Upper lobe of right lung (tissue), 1 donor: ENCODE data around the gene ARL8A. TPM values are rescaled to one million over a fixed set of nuclear protein-coding genes. Genes with fewer than 3 reads are reported as not detected.
A peak's percentile ranks its signal among the peaks of the same experiment; 100 is the strongest.

Experiments
- ATAC-seq: fragments of 200-7000 bp; cut with Tn5 transposase; one replicate; pipeline ENCODE4 v1.9.1; 2020; ENCODE audit warnings: mild to moderate bottlenecking, moderate library complexity
- DNase-seq: peaks from one replicate; pipeline ENCODE4 v3.0.0-alpha.2; 2020
- H3K27ac ChIP-seq: fragments of 200-600 bp; one replicate; pipeline ENCODE4 v1.8.0; 2022
- H3K27me3 ChIP-seq: fragments of 200-600 bp; one replicate; pipeline ENCODE4 v1.8.0; 2022; ENCODE audit warnings: mild to moderate bottlenecking
- H3K36me3 ChIP-seq: fragments of 200-600 bp; one replicate; pipeline ENCODE4 v1.8.0; 2022
- H3K4me1 ChIP-seq: fragments of 200-600 bp; one replicate; pipeline ENCODE4 v1.8.0; 2022
- H3K4me3 ChIP-seq: fragments of 200-600 bp; one replicate; pipeline ENCODE4 v1.8.0; 2022; ENCODE audit warnings: mild to moderate bottlenecking
- H3K9me3 ChIP-seq: fragments of 200-600 bp; one replicate; pipeline ENCODE4 v1.8.0; 2022
- intact Hi-C: fragments of 100-400 bp; cut with DNase I; formaldehyde crosslinking; loops from one replicate; pipeline ENCODE4 v1.11.0; 2022
- total RNA-seq: library from RNA; stranded (reverse); fragmentation: NEBNext Ultra II Directional; extraction: Animal tissue kit (Norgen Biotek cat#: 25700); gene quantifications from one replicate; pipeline ENCODE4 v1.2.1, GENCODE V29; 2021
- TF ChIP-seq, protein P1 (sequence below): fragments of 200-600 bp; IDR thresholded peaks from one replicate; pipeline ENCODE4 v1.8.0; 2022; ENCODE audit warnings: antibody characterized with exemption
- donor health status: DM: no; HTN: yes; CAD: no; lungs with severe emphysema.

Gene ARL8A
- total RNA-seq, 1 donor from 2014 or later = 106 TPM

DNA sequence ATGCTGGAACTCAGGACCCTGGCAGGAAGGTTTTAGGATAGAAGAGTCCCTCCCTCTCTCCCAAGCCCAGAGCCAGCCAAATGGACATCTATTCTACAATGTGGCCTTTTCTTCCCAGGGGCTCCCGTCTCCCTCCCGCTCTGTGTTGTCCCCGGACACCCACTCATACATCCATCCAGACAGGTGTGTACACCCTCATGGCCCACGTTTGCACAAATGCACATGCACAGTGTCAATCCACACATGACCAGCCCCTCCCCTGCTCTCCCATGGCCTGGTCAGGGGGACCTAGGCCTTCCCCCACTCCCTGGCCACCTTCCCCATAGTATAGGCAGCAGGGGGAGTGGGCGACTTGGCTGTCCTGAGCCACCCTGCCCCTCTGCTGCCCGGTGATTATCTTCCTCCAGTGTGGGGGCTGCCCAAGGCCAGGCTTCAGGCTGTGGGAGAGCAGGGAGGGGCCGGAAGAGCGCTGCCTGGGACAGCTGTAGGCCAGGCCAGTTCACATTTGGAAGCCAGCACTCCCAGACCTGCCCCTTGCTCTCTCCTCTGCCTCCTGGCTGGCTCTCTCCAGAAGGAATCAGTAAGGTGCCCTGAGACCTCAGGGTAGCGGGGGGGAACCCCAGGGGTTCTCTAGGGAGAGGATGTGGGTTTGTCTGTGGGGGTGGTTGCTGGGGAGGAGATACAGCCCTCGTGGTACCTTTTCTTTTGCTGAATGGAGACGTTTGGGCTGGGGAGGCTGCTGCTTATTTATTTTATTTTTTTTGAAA, 19.9 kb upstream of the ARL8A start:
- intact Hi-C loops = no loop called here
- no peaks in the 10 kb centered on the region for H3K36me3 ChIP-seq
- no peak overlapping the region for H3K27ac ChIP-seq
- DNase-seq (peak; percentile 48), ATAC-seq (no peak)
- peaks cover 11% of the 10 kb centered on the region for H3K4me1 ChIP-seq
- H3K9me3 ChIP-seq = no peaks in the 10 kb centered on the region
- H3K4me3 ChIP-seq = no peak overlapping the region
- TF ChIP-seq, protein P1, sequence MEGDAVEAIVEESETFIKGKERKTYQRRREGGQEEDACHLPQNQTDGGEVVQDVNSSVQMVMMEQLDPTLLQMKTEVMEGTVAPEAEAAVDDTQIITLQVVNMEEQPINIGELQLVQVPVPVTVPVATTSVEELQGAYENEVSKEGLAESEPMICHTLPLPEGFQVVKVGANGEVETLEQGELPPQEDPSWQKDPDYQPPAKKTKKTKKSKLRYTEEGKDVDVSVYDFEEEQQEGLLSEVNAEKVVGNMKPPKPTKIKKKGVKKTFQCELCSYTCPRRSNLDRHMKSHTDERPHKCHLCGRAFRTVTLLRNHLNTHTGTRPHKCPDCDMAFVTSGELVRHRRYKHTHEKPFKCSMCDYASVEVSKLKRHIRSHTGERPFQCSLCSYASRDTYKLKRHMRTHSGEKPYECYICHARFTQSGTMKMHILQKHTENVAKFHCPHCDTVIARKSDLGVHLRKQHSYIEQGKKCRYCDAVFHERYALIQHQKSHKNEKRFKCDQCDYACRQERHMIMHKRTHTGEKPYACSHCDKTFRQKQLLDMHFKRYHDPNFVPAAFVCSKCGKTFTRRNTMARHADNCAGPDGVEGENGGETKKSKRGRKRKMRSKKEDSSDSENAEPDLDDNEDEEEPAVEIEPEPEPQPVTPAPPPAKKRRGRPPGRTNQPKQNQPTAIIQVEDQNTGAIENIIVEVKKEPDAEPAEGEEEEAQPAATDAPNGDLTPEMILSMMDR = no peak
- no peaks in the 10 kb centered on the region for H3K27me3 ChIP-seq

DNA sequence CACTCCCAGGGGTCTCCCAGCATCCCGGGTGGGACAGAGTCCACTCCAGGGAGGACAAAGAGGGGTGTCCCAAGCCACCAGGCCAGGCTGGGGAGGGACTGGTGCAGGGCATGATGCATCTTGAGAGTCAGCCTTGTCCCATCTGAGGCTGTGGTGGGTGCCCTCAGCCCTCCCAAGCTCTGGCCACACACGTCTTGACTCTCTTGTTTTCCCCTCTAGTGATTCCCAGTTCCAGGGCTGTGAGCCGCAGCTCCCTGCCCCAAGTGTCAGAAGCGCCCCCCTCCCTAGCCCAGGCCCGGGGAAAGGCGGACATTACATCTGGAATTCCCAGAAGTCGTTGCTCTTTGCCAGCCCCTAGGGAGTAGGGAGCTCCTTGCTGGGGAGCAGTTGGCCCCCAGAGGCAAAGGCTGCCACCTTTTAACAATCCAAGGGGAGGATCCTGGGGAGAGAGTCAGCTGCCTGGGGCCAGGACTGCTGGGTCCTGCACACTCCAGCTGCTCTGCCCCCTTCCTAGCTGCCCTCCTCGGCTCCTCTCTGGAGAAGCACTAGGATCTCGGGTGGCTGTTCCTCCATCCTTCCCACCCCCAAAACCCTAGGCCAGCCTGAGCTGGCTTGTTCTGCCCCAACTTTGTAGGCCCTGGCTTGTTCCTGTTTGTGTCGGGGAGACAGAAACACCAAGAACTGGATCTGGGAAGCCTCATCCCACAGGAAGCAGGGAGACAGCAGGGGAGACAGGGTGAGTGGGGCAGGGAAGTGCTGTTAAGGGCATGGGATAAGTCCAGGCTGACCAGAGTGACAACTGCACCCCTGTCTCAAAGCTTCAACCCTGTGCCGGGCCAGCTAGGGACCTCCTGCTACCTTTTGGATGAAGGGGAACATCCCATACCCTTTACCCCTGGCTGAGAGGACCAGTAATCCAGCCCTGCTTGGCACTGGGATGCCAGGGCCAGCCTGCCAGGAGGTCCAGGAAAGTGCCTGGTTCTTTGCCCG, 19.0 kb upstream of the ARL8A start:
- H3K9me3 ChIP-seq = no peaks in the 10 kb centered on the region
- no peak overlapping the region for H3K4me3 ChIP-seq
- DNase-seq (peak; percentile 46), ATAC-seq (no peak)
- H3K27me3 ChIP-seq = no peaks in the 10 kb centered on the region
- TF ChIP-seq, protein P1 = no peak
- H3K4me1 ChIP-seq = peaks cover 11% of the 10 kb centered on the region
- H3K27ac ChIP-seq = peak overlapping the region; percentile 58
- H3K36me3 ChIP-seq = no peaks in the 10 kb centered on the region
- intact Hi-C loops = no loop called here

DNA sequence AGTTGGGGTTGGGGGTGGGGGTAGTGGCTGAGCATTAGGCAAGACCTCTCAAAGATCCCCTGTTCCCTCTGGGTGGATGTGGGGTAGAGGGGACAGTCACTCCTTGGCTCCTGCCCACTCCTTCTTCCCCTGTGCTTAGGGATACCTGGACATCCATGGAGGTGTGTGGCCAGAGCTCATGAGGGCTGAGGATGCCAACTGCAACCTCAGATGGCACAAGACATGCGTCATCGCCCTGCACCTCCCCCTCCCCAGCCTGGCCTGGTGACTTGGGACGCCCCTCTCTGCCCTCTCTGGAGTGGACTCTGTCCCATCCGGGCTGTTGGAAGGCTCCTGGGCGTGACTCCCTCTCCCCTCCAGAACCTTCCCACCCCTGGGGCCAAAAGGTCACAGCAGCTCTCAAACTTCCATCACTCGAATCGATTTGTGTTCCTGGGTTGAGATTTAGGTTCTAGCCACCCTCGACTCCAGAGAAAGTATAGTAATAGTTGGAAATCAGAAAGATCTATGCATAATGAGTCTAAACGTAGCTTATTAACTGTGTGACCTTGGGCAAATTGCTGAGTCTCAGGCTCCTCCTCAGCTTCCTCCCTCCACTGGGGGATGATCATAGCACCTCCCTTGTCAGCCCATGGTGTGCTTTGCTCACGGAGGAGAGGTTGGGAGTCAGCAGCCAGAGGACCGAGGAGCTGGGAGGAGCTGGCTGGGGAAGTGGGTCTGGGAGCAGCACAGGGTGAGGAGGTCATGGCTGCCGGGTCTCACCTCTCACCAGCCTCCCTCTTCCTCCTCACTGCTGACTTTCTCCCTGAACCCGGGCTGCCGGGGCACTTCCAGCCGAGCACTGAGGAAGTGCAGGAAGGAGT, 18.1 kb upstream of the ARL8A start:
- Histone ChIP-seq H3K4me3 (no peak overlapping the region), H3K27ac (peak overlapping the region; percentile 58), H3K27me3 (no peaks in the 10 kb centered on the region), H3K4me1 (peaks cover 10% of the 10 kb centered on the region), H3K36me3 (no peaks in the 10 kb centered on the region), H3K9me3 (no peaks in the 10 kb centered on the region)
- ATAC-seq = no peak
- TF ChIP-seq, protein P1 = no peak
- intact Hi-C loops = no loop called here
- peak; percentile 61 for DNase-seq

DNA sequence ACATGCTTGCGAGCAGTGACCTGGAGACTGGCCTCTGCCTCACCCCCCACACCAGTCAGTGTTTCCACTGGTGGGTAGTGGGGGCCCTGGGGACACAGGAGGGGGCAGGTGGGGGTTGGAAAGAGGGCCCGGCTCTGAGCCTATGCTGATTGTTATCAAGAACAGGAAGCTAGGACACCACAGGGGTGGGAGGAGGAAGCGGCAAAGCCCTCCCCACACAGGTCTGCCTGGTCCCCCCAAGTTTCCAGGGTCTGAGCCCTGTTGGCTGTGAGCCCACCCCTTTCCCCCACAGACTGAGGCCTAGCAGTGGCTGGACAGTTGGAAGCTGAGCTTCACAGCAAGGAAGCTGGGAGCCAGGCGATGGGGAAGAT, 17.5 kb upstream of the ARL8A start:
- Histone ChIP-seq H3K27ac (peak overlapping the region; percentile 58), H3K4me1 (peaks cover 8% of the 10 kb centered on the region), H3K36me3 (no peaks in the 10 kb centered on the region), H3K4me3 (no peak overlapping the region), H3K27me3 (no peaks in the 10 kb centered on the region), H3K9me3 (no peaks in the 10 kb centered on the region)
- DNase-seq = peak; percentile 58
- TF ChIP-seq, protein P1 = no peak
- ATAC-seq = peak; percentile 7
- intact Hi-C loops = no loop called here
